K562 (cell line): ENCODE results near the gene EHBP1L1. TPM values are rescaled to one million over a fixed set of nuclear protein-coding genes. Genes with fewer than 3 reads are reported as not detected.

Source experiments
- CBX2 ChIP-seq: fragments of 200-600 bp; sonication (generic); IDR thresholded peaks from one replicate; pipeline ENCODE4 v1.6.1; 2012; ENCODE audit warnings: mild to moderate bottlenecking, low read length, inconsistent platforms; ENCODE audit not compliant: insufficient read depth, poor library complexity, severe bottlenecking
- CGGBP1 ChIP-seq: fragments of 250-450 bp; sonication (Bioruptor Pico); IDR thresholded peaks from 2 replicates; pipeline ENCODE4 v1.9.0; 2021; ENCODE audit warnings: mild to moderate bottlenecking
- CHAMP1 ChIP-seq: fragments of 450-650 bp; IDR thresholded peaks from 2 replicates; pipeline ENCODE4 v1.6.1; 2016; ENCODE audit warnings: mild to moderate bottlenecking
- DIDO1 ChIP-seq: fragments of 450-650 bp; IDR thresholded peaks from 2 replicates; pipeline ENCODE4 v1.6.1; 2016; ENCODE audit warnings: low read depth, missing biosample characterization, missing genetic modification characterization
- FIP1L1 ChIP-seq: fragments of 200-400 bp; formaldehyde crosslinking; IDR thresholded peaks from 2 replicates; pipeline ENCODE4 v1.6.1; 2018; ENCODE audit warnings: mild to moderate bottlenecking, low read depth, low read length; ENCODE audit not compliant: poor library complexity, severe bottlenecking
- LARP7 ChIP-seq: fragments of 450-650 bp; IDR thresholded peaks from 2 replicates; pipeline ENCODE4 v1.6.1; 2016
- MLX ChIP-seq, 2 experiments: fragments of 450-650 bp in 1 of 2; sonication (generic) in 1 of 2; formaldehyde crosslinking; conservative IDR thresholded peaks; 2 replicates each; pipeline versions ENCODE4 v1.4.0 to v1.8.1; 2020 to 2022; ENCODE audit warnings: mild to moderate bottlenecking in 1 of 2, missing genetic modification reagents in 1 of 2
- MYNN ChIP-seq, 2 experiments: sonication (generic); formaldehyde crosslinking in 1 of 2; IDR thresholded peaks; 2 replicates each; pipeline versions ENCODE4 v1.5.0 to v1.6.1; 2016 to 2020; ENCODE audit warnings: antibody characterized with exemption in 1 of 2, missing genetic modification reagents in 1 of 2
- NELFE ChIP-seq: IDR thresholded peaks from 2 replicates; pipeline ENCODE4 v1.6.1; 2011; ENCODE audit warnings: mild to moderate bottlenecking; ENCODE audit not compliant: insufficient read depth, insufficient read length
- NR2C1 ChIP-seq, 2 experiments: fragments of 450-650 bp; IDR thresholded peaks; 2 replicates each; pipeline ENCODE4 v1.6.1; 2017; ENCODE audit warnings: mild to moderate bottlenecking in 2 of 2, antibody characterized with exemption in 1 of 2, inconsistent platforms in 1 of 2, missing compliant biosample characterization in 1 of 2, missing genetic modification characterization in 1 of 2
- PHF8 ChIP-seq: fragments of 200-600 bp; sonication (generic); IDR thresholded peaks from 2 replicates; pipeline ENCODE4 v1.6.1; 2012; ENCODE audit warnings: mixed run types, mild to moderate bottlenecking, inconsistent platforms, low read length, moderate library complexity, borderline replicate concordance
- RERE ChIP-seq: sonication (generic); formaldehyde crosslinking; IDR thresholded peaks from 2 replicates; pipeline ENCODE4 v1.8.0; 2023; ENCODE audit warnings: missing genetic modification reagents, mild to moderate bottlenecking, borderline replicate concordance
- STAT5A ChIP-seq: IDR thresholded peaks from 2 replicates; pipeline ENCODE4 v1.6.1; 2012; ENCODE audit warnings: low read length, inconsistent platforms, borderline replicate concordance
- ZBTB8A ChIP-seq: fragments of 450-650 bp; IDR thresholded peaks from 2 replicates; pipeline ENCODE4 v1.6.1; 2018; ENCODE audit warnings: mild to moderate bottlenecking, moderate library complexity; ENCODE audit not compliant: partially characterized antibody
- polyA plus RNA-seq, 8 experiments: library from polyadenylated mRNA; depleted of rRNA in 4 of 8; stranded (reverse) in 5 of 8; unstranded in 3 of 8; fragments of >200 nt; fragmentation: Nextera tagmentation in 2 of 8; fragmentation: Illumina TruSeq in 1 of 8; extraction: Ambion mirVana in 2 of 8; extraction: Trizol in 1 of 8; gene quantifications; 2 replicates each; pipeline versions ENCODE4 v1.2.1 to v1.2.3, GENCODE V29; 2011 to 2014; ENCODE audit warnings: inconsistent platforms in 1 of 8, missing spikeins in 1 of 8
- total RNA-seq, 7 experiments: library from RNA; depleted of rRNA in 6 of 7; stranded (reverse); fragments of >200 nt in 6 of 7; fragmentation: Illumina TruSeq in 2 of 7; extraction: Trizol in 2 of 7; gene quantifications; 2 replicates each; pipeline versions ENCODE4 v1.2.1 to v1.2.3, GENCODE V29; 2011 to 2021; ENCODE audit warnings: low replicate concordance in 1 of 7

EHBP1L1 gene
- total and polyA plus RNA-seq, 9 of the 15 experiments (the other 6 are each of a cell fraction or from before 2014, with no cell fraction given): 0.03 to 87.1 (median 26.3) TPM

- TF ChIP-seq MLX (CRISPR knock-in tag; conservative IDR thresholded peaks at IDR 0.05) (no peak), RERE (CRISPR knock-in tag) (no peak), NELFE (no peak), DIDO1 (no peak), STAT5A (0 out of 2 replicates have a peak, but pooled peaks have one; percentile 7), CGGBP1 (CRISPR knock-in tag) (no peak), NR2C1 (IDR thresholded peaks at IDR 0.05) (no peak), NR2C1 (tag; IDR thresholded peaks at IDR 0.05) (0 out of 2 replicates have a peak, but pooled peaks have one; percentile 36), FIP1L1 (peak; percentile 59), MYNN (IDR thresholded peaks at IDR 0.05) (0 out of 2 replicates have a peak, but pooled peaks have one; percentile 39), MYNN (CRISPR knock-in tag; IDR thresholded peaks at IDR 0.05) (no peak), CBX2 (no peak), ZBTB8A (no peak), PHF8 (peak; percentile 35; the same call in 1 of the 2 replicates), CHAMP1 (no peak), LARP7 (no peak)
Observed at GRCh38 chr11:65574109-65574810, 1.6 kb upstream of the EHBP1L1 start (continued).
